NOMO-1 (cell line): ENCODE data around the gene SLC49A4.
A peak's percentile ranks its signal among the peaks of the same experiment; 100 is the strongest.

ENCODE experiments used
- DNase-seq, 2 experiments: peaks; one replicate each; lab custom pipeline; 2025; ENCODE audit not compliant: unreplicated experiment in 2 of 2; lab: John Stamatoyannopoulos, UW

The SLC49A4 gene

DNA sequence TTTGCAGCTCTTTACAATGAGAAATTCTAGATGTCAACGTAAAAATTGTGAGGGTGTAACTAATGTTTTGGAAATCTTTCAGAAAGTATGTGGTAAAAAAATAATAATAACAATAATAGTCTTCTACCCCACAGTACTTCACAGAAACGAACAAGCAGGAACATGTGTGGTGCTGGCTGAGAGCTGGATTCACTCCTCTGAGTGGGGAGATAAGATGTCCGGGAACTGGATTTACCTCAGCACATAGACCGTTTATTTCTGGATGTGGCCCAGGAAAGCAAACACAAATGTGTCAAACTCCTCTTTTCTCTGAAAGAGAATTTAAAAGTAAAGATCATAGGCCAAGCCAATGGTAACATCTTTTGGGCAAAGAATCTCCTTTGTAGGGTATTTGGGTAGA lies 103.4 kb downstream of the SLC49A4 start:
- DNase-seq = no peak

DNA sequence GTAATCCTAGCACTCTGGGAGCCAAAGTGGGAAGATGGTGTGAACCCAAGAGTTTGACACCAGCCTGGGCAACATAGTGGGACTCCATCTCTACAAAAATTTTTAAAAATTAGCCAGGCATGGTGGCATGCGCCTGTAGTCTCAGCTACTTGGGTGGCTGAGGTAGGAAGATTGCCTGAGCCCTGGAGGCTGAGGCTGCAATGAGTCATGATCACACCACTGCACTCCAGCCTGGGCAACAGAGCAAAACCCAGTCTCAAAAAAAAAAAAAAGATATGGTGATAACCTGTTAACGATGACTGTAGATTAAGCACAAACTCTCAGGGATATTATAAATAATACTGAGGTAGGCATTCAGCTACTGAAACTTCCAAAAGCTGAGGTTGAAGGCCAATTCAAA lies 107.5 kb downstream of the SLC49A4 start:
- no peak for DNase-seq

DNA sequence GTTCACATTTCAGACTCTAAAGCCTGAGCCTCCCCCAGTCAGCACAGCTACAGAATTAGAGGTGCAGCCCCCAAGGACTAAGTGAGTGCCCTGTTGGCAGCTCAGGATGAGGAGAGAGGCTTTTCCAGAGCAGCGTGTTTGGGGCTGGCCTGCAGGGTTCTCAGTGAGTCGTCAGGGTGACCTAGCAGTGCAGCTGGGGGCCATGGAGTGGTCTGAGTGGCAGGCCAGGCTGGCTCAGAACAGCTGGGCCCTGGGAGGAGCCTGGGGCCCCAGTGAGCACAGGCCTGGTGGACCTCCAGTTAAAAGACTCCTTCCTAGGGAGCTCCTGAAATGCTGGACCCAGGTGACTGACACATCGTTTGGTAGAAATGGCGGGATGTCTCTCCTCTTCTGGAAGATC lies 108.3 kb downstream of the SLC49A4 start:
- no peak for DNase-seq

DNA sequence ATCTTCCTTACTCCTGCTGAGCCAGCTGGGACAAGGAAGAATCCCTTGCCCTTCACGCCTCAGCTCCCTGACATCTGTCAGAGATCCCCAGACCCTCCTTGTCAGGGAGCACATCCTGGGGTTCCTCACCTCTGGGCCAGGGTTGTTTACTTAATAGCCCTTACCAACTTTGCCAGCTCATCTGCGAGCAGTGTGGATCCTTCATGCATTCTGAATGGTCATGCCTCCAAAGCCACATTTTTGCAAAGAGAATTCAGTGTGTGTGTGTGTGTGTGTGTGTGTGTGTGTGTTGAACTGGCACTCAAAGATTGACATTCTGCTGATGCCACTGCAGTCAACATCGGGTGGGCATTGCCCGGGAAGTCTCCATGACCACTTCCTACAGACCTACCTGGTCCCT lies 112.6 kb downstream of the SLC49A4 start:
- DNase-seq = no peak

DNA sequence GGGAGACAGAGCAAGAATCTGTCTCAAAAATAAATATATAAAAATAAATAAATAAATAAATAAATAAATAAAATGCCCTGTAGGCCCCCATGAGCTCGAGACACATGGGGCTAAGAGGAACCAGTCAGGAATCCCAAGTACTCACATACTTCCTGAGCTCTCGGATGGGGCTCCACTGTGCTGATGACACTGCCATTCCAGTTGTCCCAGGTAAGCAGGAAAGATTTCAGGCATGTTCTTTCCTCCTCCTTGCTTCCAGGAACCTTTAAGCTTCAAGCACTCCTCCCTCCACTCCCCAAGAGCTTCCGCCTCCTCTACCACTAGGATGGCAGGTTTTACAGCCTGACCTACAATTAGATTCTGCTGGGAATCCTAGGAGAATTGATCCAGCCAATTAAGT lies 113.4 kb downstream of the SLC49A4 start:
- no peak for DNase-seq

DNA sequence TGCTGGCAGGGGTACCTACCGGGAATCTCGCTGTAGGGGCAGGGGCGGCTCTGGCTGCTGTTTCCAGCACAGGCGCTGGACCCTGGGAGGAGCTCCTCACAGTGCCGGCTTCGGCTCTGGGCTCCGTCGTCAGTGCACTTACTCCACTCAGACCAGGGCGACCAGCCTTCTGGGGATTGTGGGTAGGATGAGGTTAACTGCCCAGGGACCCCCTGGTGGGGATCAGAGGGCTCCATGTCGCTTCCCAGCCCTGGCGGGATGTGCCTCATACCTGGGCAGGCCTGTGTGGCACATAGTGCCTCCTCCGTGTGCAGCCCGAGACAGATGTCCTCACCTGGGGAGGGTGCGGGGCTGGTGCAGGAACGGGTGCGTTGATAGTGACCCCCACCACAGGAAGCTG lies 117.0 kb downstream of the SLC49A4 start:
- no peak for DNase-seq

DNA sequence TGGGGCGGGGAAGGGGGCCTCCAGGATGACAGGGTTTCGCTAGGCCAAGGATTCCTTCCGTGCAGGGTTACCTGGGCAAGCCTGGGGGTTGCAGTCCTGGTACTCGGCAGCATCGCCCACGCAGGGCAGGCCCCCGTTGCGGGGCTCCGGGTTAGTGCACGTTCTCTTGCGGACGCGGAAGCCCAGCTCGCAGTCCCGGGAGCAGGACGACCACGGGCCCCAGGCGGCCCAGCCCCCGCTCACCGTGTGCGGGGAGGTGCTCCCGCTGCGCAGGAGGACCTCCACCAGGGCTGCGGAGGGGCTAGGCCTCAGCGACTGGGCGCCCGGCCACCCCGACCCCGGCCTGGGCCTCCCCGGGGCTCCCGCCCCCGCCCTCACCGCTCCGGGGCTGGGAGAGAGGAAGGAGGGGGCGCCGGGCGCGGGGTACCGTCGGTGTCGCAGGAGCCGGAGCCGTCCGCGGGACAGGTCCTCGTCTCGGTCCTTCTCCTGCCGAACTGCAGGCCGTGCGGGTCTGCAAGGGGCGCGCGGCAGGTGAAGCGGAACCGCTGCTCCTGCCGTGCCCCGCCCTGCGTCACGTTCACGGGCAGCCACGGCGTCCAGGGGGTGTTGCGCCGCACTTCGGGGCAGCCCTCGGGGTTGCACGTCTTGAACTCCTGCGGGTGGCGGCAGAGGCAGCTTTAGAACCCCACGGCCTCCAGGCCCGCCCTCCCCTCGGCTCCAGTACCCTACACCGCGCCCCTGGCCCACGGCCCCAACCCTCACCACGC lies 118.1 kb downstream of the SLC49A4 start:
- DNase-seq = no peak

DNA sequence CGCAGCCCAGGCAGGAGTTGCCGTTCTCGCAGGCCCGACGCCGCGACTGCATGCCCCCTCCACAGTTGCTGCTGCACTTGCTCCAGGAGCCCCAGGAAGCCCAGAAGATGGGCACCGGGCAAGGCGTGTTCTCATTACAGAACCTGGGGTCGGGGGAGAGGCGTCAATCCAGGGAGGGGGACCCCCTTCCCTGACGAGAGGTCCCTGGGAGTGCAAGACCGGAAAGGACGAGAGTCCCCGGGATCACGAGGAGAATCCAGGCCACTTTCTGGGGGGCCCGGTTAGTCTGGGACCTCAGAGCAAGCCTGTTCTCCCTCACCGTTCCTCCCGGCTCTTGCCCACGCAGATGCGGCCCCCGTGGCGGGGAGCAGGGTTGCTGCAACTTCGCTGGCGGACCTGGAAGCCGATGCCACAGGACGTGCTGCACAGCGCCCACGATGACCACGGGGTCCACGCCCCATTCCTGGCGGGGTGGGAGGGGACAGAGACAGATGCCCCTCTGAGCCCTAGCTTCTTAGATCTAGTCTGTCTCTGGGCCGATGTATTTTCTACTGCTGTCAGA lies 118.8 kb downstream of the SLC49A4 start:
- no peak for DNase-seq

DNA sequence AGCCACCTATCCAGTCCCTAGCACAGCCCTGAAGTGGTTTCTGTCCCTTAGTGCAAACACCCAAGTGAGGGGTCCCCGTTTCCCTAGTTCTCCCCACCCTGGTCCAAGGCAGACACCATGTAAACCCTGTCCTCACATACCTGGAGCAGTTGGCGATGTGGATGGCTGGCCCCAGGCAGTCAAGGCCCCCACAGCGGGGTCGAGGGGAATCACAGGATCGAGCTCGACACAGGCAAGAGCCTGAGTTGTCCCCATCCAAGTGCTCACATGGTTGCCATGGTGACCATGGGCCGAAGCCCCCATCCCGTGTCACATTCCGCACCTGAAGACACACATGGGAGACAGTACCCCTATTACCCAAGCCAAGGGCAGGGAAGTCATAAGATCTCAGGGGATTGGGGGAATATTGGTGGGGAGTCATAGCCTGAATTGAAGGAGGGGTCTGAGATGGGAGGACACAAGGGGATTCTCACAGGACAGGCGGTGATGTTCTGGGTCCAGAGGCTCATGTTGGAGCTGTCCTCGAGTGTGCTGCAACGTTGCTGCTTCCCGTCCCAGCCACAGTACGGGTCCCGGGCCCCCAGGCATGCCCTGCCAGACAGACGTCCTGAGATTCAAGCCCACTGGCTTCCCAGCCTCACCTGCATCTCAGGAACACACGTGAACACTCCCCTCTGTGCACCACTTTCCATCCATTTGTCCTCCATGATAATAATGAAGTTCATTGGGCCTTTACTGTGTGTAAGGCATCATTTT lies 120.6 kb downstream of the SLC49A4 start:
- DNase-seq = no peak

DNA sequence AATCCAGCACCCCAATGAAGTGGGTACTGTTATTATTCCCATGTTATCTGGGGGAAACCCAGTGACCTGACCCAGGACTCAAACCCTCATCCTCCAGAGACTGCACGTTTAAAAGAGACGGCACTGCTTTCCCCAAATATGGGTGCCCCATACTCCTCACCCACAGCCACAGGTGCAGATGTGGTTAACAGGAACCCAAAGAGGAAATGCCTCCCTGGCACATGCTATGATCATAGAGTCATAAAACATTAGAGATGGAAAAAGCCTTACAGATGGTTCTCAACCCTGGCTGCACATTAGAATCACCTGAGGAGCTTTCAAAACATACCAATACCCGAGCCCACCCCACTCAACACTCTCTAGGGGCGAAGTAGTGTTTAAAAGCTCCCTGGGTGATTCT lies 121.2 kb downstream of the SLC49A4 start:
- no peak for DNase-seq

DNA sequence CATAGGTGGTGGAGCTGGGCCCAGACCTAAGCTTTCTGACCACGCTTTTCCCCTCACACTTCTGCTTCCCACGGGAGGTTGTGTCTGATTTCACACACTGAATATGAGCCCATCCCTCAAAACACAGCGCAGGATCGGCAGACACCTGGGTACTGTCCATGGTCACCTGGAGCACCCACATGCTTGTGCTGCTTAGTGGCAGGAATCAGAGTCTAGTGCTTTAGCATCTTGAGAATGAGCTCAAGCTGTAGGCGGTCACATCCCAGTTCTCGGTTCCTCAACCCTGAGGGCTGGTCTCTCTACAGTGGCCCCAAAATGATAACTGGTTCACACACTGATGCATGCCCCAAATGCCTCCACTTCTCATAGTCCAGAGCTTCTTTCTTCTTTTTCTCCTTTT lies 121.7 kb downstream of the SLC49A4 start:
- no peak for DNase-seq

DNA sequence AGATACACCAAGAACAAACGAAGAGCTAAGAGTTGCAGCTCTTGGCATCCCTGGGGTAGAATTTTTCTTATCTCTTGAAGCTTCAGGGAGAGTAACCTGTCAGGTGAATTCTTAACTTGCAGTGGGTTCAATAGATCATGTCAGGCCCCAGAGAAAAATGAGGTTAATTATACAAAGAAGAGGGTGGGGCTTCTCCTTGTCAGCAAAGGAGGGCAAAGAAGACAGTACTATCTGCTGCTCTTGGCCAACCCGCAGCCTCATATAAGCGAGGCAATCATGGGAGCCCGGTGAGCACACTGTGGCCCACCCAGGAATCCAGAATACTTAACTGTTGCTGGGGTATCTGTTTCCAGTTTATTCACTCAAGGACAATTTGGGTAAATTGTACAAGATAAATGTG lies 122.5 kb downstream of the SLC49A4 start:
- no peak for DNase-seq

DNA sequence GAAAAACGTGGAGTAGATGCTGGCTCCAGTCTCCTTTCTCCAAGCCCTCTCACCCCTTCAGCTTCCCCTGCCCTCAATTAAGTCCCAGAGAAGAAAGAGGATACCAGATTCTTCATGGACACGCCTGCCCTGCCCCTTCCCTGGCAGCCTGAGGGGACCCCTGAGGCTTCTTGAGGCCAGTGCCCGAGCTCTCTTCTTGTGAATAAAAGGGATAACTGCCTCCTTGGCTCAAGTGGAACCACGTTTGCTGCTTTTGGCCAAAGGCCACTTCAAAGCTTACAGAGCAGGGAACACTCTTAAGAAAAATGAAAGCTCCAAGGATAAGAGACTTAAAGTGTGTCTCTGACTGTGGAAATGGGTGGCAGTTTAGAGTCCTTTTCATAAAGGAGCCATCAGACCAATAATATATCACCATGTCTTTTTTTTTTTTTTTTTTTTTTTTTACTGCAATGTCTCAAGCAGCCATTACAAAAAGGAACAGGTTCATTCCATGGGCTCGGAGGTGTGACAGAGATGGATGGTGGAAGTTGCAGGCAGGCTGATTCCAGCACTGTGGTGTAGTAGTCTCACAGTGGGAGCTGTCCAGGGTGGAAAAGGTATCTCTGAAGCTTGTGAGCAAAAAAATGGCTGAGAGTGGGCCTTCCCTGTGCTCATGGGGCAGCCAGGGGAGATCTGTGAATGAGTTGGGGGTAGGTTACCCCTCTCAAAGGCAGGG lies 123.9 kb downstream of the SLC49A4 start:
- no peak for DNase-seq

DNA sequence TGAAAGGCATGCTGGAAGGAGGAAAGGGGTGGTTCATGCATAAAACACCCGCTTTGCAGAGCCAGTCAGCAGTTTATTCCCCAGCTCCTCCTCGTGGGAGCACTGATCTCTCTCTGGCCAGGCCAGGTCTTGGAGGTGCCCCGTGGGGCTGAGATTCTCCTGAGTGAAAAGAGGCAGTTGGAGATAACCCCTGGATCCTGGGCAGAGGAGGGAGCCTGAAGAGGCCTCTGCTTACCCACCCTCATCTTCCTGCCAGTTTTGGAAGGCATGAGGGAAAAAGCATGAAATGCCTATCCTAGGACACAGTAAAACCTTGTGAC lies 124.4 kb downstream of the SLC49A4 start:
- no peak for DNase-seq

DNA sequence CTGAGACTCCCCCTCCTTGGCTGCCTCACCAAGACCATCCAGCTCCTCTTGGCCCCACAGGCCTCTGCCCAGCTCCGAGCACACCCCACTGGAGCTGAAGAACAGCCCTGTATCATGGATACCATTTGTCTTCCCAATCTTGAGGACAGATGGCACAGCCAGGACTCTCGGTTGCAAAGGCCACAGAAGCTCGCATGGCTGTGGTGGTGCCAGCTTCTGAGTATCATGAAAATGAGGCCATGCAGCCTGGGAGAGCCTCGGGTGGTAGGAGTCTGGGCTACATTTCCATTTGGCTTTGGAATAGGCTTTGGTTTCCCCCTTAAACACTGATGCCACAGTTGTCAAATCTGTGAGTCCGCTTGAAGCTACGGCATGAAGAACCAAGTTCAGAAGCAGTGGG lies 126.1 kb downstream of the SLC49A4 start:
- DNase-seq = no peak

DNA sequence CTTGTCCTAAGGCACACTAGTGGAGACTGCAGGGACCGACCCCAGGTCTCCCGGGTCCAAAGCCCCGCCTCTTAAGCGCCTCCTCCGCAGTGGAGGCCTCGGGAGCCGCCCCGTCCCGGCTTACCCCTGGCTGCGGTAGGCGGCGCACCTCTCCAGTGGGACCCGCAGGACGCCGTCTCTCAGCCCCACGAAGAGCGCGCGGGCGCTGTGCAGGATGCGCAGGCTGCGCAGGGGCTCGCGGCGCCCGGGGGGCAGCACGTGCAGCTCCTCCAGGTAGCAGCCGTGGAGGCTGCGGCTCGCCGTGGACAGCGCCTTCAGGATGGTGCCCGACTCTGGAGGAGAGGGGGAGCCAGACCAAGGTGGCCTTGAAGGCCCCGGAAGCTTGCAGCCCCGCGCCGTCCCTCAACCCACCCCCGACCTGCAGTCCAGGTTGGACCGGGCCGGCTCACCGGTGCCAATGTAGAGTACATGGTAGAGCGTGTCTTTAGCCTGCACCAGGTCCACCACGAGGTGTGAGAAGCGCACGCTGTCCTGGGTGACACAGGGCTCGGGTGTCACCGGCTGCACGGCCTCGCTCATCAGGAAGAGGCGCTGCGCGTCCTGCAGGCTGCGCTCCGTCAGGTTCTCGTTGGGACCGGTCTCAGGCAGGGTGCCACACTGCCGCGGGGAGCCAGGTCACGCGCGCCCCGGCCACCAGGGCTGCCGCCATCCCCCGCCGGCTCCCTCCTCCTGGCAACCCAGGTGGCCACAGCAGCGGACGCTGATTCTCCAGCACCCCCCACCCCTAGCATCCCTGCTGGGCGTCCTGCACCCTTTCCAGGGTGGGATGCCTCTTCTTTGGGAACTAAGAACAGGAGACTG lies 127.2 kb downstream of the SLC49A4 start:
- peak; percentile 42 to 43 for DNase-seq

DNA sequence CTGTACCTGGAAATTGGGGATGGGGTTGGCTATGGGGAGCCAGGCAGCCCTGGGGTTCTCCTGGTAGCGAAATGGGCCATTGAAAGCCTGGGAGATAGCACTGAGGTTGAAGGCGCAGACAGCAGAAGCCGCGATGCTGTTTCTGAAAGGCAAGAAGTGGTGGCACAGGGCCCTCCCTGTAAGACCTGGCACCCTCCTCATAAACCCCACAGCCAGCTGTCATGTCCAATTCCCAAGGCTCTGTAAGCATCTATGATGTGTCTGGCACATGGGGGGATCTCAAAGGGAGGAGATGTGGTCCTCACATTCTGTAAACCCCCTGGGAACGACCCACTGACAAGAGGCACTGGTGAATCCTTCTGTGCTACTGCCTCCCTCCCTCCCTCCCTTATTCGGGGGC lies 128.7 kb downstream of the SLC49A4 start:
- no peak for DNase-seq

DNA sequence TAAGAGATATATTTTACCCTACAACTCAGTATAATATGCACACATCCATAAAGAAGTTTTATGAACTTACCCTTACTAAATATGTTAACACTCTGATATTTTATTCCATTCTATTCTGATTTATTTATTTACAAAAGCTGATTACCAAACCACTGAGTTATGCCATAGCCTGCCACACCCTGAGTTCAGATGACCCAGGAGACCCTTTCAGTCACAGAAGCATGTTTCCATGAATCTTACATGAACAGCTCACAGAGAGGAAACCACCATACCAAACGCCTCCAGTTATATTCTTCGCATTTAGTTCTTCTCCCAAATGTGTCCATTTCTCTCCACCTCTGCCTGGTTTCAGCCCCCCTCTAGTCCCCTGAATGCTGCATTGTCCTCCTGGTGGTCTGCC lies 129.2 kb downstream of the SLC49A4 start:
- no peak for DNase-seq

DNA sequence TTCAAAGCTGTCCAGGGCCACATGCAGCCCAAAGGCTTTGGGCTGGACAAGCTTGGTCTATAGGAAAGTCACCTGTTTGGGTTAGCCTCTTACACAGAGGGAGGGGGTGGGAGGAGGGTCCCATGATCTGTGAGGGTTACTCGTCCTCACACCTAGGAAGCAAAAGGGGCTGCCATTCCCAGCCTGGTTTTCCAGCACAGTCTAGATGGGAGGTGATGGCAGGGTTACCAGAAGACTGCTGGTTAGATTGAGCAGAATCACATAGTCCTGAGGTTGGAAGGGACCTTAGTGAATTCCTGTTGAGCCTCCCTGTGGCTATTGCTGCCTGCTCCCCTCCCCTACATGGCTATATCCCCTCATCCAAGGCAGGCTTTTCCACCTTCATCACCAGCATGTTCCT lies 130.9 kb downstream of the SLC49A4 start:
- DNase-seq = no peak

DNA sequence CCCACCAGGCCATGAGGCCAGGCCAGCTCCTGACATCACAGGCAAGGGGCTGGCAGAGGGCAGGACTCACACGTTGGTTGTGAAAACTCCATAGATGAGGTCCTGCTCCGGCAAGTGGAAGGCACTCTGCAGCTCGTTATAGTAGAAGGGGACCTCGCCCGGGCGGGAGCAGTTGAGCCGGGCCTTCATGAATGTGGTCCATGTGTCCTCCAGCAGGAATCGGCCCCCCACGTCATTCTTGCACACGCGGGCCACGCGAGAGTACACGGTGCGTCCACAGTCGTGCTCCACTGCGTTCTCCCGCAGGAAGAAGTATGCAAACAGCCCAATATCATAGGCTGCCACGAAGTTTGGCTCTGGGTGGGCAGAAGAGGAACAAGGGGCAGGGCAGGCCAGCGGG lies 131.5 kb downstream of the SLC49A4 start:
- DNase-seq = no peak

DNA sequence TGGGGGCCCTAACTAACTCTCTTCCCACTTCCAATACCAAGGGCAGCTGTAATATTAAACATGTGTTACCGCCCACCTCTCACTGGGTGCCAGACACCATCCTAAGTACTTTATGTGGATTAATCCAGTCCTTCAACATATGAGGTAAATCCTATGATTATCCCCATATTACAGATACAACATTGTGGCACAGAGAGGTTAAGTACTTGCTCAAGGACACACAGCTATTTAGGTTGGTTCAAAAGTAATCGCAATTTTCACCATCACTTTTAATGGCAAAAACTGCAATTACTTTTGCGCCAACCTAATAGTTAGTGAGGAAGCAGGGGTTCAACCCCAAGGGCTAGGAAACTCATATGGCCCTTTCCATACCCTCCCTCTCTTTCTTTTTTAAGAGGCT lies 131.9 kb downstream of the SLC49A4 start:
- DNase-seq = no peak
